HG02973 (cell line): ENCODE data around the gene NOTCH4.
"Not testable (repeated sequence)": the region's sequence is repeated elsewhere in the genome, so short reads cannot be mapped to it uniquely, and the experiment has no call there.

Experiments used
- ATAC-seq: cut with Tn5 transposase; IDR thresholded peaks from one replicate; pipeline ENCODE4 v1.9.1; 2021; ENCODE audit warnings: moderate library complexity; ENCODE audit not compliant: unreplicated experiment

Gene NOTCH4

DNA sequence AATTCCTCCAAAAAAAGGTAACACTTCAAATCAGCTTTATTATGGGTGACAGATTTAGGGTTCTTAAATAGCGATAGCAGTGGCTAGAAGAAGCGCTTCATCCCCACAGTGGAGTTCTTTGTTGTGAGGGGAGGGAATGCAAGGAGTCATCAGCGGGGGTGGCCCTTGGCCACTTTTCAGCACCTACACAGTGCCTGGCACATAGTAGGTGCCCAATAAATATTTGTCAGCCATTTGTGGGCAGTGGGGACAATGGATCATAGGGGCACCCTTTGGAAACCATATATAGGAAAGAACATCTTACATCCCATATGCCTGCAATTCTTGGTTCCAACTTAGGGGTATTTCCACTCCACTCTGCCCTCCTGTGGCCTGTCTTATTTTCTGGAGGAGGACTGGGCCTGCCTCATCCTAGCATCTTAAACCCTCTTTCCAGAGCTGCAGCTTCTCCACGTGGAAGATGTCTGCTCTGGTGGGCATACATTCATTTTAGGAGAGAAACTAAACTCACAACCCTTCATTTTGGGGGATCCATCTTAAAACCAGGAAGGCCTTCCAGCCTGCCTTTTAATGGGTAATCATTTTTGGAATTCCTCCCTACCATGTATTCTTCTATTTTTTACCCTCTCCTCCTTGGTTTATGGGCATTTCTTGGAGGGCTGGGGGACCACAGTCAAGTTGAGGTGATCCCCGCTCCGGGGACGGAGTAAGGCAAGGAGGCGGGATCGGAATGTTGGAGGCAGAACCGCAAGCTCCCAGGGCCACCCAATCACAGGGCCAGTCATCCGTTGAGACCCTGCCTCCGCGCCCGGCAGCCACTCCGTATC is 28.8 kb downstream of the NOTCH4 start:
- ATAC-seq, result no peak

DNA sequence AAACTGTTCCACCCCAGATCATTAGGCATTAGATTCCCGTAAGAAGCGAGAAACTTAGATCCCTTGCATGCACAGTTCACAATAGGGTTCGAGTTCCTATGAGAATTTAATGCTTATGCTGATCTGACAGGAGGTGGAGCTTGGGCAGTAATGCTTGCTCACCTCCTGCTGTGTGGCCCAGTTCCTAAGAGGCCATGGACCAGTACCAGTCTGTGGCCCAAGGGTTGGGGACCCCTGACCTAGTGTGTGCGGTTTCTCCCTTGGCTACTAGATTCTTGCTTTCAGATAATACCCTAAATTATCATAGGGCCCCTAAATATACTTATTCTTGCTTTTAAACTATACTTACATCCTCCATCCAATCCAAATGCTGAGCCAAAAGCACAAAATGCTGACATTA is 29.5 kb downstream of the NOTCH4 start:
- ATAC-seq, result no peak

DNA sequence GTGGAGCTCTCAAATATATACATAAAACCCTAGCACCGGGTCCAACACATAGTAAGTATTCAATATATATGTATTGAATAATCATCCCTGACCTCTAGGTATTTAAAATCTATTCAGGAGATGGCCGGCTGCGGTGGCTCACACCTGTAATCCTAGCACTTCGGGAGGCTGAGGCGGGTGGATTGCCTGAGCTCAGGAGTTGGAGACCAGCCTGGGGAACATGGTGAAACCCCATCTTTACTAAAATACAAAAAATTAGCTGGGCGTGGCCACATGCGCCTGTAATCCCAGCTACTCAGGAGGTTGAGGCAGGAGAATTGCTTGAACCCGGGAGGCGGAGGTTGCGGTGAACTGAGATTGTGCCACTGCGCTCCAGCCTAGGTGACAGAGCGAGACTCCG is 30.8 kb downstream of the NOTCH4 start:
- ATAC-seq, result not testable (repeated sequence)

DNA sequence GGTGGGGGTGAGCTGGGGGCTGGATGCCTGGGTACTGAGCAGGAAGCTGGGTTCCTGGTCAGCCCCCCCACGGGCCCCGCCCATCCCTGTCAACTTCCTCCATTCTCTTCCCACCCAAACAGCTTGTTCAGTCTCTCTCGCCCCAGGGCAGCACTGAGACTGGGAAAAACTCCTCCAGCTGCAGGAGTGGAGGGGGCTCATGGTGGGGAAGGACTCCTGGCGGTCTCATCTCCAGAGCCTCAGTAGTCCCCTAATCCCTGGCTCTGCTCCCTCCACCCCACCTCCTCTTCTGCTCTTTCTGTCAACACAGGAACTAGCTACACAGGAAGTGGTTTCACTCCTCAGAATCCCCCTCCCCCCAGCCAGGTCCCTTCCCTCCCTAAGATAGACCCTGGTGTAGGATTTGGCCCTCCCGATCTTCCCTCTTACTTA is 31.2 kb downstream of the NOTCH4 start, which contains the start of gene GPSM3:
Gene GPSM3 (minus strand): TSS at position 36 of the 432 bp plus-strand sequence. CDS start 130 bp downstream, outside the sequence.
- ATAC-seq, result no peak

DNA sequence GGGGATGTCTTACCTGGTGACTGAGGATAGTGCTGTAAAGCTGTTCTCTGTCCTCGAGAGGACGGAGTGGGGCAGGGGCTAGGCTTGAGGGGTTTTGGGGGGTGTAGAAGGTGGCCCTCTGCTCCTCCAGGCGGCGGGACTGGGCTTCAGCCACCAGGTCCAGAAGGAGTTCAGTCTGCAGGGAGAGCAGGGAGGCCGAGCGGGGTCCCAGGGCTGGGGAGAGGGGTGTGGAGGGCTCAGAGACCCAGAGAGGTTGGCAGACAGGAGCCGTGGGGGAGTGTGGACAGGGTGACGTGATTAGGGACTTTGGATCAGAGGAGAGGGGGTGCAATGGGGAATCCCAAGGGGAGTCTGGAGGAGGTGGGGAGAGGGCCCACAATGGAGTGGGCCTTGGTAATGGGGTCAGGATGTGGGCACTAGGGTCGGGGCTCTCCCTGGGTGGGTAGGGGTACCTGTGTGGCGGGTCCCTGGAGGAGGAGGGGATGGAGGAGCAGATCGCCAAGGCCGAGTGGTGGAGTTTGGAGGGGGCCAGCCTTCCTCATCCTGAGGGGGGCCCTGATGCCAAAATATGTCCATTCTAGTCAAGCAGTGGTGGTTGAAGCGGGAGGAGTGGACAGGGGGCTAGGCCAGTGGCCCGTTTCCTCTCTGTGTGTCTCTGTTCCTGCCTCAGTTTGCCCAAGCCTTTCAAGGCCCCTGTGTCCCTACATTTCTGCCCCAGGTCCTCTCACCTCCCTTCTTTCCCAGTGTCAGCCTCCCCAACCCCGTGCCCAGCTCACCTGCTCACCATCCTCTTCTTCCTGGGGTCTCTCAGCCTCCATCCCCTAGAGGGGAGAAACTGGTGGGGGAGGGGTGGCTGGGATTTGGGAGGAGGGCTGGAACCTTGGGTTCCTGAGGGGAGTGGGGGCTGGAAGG is 31.9 kb downstream of the NOTCH4 start:
- no peak for ATAC-seq

DNA sequence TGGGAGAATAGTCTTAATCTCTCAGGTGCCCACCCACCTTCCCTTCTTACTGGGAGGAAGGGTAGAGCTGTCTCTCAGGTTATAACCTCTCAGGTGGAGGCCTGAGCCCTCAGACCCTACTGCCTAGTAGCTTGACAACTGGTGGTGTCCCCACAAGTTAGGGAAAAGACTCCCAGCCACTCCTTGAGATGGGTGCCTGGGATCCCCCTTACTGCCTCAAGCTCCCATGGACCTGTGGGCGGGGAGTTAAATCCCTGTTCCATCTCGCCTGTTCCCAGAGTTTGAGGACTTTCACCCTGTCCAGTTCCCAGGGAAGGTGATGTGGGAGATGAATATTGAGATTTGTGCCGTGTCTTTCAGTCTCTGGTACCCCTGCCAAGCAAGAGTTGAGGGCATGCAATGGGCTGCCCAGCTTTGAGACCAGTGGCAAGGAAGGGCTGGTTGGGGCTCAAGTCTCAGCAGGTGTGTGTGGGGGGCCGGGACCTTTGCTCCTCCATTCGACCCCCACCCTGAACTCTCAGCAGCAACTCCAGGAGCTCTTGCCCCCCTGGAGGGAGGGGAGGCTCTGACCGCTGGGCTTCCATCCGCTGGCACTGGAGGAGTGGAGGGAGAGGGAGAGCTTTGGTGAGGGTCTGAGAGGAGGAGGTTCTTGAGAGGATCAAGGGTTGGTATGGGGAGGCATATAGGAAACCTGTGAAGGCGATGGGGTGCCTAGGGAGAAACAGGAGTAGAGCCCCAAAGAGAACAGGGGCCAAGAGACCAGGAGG is 32.8 kb downstream of the NOTCH4 start:
- ATAC-seq, result no peak

DNA sequence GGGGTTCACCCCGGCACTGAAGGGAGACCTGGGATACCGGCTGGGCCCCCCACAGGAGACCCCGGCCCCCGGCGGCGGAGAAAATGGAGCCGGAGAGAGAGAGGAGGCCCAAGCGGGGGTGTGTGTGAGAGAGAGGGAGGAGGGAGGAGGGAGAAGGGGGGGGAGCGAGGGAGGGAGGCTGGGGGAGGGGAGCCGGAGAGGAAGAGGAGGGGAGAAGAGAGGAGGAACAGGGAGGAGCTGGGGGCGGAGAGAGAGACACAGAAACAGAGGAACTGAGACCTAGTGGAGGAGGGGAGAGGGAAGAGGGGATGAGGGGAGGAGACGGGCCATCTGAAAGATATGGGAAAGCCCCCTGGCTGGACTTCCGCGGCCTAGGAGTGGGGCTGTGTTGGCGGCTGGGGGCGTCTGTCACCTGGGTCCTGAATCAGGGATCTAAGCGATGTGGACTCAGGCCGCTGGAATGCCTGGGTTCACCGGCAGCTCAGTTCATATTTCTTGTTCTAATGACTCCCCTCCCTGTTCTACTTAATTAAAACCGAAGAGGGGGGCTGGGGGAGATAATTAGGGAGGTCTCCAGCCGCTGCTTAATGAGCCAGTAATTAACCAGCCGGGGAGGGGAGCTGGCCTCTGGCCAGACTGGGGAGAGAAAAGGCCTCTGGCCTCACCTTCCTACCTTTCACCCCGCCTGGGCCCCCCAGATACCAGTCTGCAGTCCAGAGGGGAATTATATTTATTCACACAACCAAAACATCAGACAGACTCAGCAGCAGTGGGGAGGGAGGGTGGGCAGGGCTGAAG is 33.6 kb downstream of the NOTCH4 start, which contains the start of gene PBX2:
Gene PBX2 (minus strand): TSS at position 149 of the 798 bp plus-strand sequence. CDS start 287 bp downstream, outside the sequence.
- peak; percentile 67 for ATAC-seq

DNA sequence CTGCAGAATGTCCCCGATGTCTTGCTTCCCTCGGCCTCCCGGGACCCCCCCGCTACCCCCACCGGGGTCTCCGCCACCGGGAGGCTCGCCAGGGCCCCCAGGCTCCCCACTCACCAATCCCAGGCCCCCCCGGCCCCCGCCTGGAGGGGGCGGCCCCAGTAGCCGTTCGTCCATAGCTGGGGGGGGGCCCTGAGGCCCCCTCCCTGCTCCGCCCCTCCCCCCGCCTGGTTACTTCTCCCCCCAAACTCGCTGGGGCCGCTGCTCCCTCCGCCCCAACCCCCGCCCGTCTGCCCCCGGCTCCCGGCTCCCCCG is 34.2 kb downstream of the NOTCH4 start:
- no peak for ATAC-seq

DNA sequence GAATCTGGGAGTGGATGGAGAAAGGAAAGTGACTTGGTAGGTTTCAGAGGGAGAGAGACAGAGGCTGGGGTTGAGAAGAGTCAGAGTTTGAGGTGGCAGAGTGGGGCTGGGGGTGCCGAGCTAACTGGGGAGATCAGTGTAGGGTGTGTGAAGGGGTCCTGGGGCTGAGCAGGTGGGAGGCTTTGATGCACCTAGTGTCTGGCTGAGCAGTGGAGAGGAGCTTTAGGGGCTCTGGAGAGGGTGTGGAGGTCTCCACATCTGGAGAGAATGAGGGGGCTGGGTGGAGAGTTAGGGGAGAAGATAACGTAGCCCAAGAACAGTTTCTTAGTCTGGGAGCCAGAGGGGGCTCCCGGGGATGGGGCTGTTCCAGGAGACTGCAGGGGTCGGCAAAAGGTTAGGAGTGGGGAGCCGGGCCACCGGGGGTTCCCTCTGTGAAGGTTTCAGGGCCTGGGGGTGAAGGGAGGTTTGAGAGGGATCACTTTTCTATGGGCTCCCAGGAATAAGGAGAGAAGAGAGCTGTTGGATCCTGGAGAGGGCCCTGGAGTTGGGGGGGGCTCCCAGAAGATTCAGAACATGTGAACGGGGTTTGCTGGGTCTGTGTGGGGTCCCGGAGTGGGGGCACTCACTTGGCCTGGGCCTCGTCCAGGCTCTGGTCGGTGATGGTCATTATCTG is 34.7 kb downstream of the NOTCH4 start:
- no peak for ATAC-seq

DNA sequence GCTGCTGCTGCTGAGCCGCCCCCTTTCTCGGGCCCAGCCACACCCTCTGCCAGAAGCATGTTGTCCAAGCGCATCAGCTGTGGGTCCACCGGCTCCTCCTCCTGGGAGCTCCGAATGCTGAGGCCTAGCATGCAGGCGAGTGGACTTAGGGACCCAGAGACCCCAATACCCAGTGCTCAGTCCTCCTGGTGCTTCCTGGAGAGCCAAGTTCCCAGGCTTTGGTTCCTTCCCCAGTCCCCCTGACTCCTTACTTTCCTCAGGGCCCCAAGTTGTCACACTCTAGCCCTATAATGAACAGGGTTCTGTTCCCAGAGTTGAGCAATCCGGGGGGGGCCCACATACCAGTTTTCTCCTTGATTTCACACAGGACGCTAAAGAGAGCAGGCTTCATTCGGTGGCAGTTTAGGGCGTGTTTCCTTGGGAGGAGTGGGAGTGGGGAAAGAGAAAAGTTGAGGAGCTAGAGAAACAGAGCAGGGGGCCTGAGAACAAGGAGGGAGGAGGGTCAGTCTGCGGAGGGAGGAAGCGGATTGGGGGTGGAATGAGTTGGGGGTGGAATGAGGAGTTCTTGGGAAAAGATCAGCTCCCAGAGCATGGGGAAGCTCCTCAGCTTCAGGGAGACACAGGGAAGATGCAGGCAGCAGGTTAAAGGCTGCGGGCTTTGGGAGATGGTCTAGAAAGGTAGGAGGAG is 35.3 kb downstream of the NOTCH4 start:
- ATAC-seq, result no peak

DNA sequence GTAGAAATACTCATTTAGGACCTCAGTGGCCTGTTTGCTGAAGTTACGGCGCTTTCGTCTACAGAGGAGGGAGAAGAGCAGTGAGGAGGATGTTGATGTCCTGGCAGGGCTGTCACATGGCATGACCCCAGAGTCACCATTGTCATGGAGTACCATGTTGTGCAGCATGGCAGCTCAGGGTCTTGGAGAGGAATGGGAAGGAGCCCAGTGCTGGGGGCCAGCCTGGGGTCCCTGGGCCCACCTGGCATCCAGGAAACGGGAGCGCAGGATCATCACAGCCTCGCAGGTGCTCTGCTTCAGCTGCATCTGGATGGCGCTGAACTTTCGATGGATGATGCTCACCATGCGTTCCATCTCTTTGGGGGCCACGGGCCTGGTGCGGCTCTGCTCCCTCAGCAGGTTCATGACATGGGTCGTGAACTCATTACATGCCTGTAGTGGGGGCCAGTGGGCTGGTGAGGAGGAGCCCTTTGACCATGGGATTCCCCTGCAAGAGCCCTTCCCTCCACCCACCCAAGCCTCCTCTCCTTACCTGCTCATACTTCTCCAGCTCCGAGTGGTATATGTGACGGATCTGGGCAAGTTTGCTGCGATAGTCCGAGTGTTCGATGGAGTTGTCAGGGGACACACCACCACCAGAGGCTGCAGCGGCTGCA is 36.0 kb downstream of the NOTCH4 start:
- not testable (repeated sequence) for ATAC-seq

DNA sequence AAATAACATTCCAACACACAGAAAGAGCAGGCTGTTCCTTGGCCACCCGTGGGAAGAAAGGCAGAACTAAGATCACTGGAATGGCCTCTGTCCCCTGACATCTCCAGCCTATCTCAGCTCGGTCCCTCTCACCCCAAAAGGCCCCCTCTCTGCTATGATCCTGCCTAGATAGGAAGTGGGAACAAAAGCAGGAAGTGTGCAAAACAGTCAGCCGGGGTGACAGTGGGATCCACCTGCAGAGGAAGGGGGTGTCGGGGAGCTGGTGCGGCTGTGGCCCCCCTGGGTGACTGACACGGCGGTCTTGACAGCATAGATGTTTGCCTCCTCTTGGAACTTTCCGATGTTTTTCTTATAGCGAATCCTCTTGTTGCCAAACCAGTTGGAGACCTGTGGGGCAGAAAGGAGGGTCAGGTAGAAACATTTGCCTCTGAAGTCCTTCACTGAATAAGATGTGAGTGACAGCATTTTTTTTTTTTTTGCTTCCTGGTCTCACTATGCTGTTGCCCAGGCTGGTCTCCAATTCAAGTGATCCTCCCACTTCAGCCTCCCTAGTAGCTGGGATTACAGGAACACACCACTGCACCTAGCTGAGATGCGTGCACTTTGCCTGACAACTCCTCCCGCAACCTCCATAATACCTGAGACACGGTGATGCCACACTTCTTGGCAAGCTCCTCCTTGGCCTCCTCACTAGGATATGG is 36.7 kb downstream of the NOTCH4 start:
- no peak for ATAC-seq

DNA sequence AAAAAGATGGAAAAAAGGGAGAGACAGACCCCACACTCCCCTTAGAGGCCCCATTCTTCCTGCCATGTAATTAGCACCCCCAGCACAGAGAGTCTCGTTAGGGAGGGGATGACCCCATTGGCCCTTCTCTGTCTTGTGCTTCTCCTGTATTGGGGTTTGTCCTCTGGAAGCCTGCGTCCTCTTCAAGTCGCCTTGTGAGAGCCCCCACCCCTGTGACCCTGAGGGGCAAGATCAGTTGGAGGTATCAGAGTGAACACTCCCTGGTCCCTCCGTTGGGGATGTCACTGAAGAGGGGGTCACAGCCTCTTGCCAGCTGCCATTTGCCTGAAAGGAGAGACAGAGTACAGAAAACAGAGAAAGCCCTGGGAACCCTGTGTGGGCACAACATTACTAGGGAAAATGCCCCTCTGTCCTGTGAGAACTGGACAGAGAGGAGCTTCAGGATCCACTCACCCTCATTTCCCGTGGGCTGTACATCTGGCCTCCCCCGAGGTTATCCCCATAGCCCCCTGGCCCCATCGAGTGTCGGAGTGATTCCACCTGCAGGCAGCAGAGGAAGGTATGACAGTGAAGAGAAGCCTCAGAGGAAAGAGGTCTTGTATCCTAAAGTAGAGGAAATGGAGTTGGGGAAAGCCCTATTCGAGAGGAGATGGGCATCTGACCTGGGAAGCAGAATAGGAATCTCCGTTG is 37.6 kb downstream of the NOTCH4 start:
- ATAC-seq, result not testable (repeated sequence)

DNA sequence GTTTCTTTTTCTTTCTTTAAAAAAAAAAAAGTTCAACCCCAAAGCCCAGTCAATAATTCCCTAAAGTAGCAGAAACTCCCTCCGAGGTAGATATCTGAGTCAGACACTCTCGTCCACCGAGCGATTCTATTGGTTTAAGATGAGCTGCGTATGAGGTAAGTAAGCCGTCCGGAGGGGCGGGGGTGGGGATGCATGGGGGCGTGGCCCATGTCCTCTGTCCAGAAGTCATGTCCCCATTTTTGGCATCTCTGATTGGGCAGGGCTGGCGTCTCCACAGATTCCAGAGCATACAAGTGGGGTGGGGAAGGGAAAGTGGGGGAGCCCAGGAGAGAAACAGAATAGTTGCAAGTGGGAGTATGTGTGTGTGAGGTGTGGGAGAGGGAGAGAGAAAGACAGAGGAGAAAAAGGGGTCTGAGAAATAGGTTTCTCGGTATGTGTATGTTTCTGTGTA is 38.2 kb downstream of the NOTCH4 start:
- ATAC-seq, result not testable (repeated sequence)

DNA sequence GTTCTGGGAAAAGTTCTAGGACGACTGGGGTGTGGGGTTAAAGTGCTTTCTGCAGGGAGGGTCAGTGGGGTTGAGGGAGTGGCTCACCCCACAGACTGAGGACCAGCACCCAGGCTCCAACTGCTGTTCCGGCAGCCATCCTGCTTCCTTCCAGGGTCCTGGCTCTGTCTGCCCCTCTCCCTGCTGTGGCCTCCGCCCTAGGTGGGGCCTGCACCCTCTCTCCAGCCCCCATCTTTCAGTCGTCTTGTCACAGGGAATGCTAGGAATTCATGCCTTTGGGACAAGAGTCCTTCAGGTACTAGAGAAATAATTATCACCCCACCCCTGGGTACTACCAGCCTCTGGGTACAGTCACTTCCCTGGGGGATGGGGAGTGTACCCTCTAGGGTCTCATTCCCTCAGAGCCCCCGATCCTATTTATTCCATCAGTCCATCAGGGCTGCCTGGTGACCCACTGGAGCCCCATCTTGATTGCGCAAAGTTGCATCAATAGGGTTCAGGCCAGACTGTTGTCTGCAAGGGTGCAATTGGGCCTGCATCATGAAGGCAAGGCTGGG is 39.7 kb downstream of the NOTCH4 start, which contains the start of gene AGER:
Gene AGER (minus strand): TSS at position 170 of the 557 bp plus-strand sequence. CDS start 31 bp downstream, at position 139.
- ATAC-seq, result no peak

DNA sequence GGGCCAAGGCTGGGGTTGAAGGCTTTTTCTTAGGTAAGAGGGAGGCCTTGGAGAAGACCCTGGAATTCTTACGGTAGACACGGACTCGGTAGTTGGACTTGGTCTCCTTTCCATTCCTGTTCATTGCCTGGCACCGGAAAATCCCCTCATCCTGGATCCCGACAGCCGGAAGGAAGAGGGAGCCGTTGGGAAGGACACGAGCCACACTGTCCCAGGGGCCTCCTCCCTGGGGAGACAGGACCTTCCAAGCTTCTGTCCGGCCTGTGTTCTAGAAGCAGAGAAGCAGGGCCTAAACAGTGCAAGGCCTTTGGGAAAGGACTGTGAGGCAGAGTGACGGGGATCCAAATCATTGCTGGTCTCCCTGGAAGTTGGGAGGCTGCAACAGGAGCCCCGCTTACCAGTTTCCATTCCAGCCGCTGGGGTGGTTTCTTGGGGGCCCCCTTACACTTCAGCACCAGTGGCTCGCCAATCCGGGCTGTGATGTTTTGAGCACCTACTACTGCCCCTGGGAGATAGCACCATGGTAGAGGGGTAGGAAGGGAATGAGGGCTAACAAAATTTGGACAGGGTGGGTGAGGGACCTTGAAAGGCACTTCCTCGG is 40.3 kb downstream of the NOTCH4 start:
- ATAC-seq, result no peak
